Thyroid gland (tissue), 4 donors: ENCODE data around the gene TEX35. TPM values are rescaled to one million over a fixed set of nuclear protein-coding genes. Genes with fewer than 3 reads are reported as not detected.

Experiments
- DNase-seq, 2 donors: peaks; one replicate each; pipeline ENCODE4 v3.0.0-alpha.2; 2019
- H3K27ac ChIP-seq, 3 donors: fragments of 200-600 bp; sonication (generic); 1 replicate in 2 of 3; 2 replicates in 1 of 3; pipeline ENCODE4 v1.5.1; 2016 to 2019; ENCODE audit warnings: mild to moderate bottlenecking in 1 of 3, moderate library complexity in 1 of 3
- H3K27me3 ChIP-seq: fragments of 200-600 bp; sonication (generic); one replicate; pipeline ENCODE4 v1.5.1; 2019
- H3K36me3 ChIP-seq, 2 donors: fragments of 200-600 bp; sonication (generic); one replicate each; pipeline ENCODE4 v1.5.1; 2016 to 2019
- H3K4me1 ChIP-seq, 2 donors: fragments of 200-600 bp; sonication (generic); one replicate each; pipeline ENCODE4 v1.5.1; 2017 to 2019
- H3K4me3 ChIP-seq, 3 donors: fragments of 200-600 bp; sonication (generic); replicated peaks in 1 of 3; 1 replicate in 2 of 3; 2 replicates in 1 of 3; pipeline ENCODE4 v1.5.1; 2016; ENCODE audit warnings: mild to moderate bottlenecking in 1 of 3
- H3K9me3 ChIP-seq: fragments of 200-600 bp; sonication (generic); one replicate; pipeline ENCODE4 v1.5.1; 2017
- POLR2A ChIP-seq, 2 donors: fragments of 450-650 bp; IDR thresholded peaks; one replicate each; pipeline ENCODE4 v1.6.1; 2017; ENCODE audit warnings: antibody characterized with exemption in 2 of 2, mild to moderate bottlenecking in 2 of 2, moderate library complexity in 1 of 2
- WGBS, 2 donors: methylation state at CpG; one replicate each; pipeline ENCODE4 v1.1.5; 2017; 5-methylcytosine and 5-hydroxymethylcytosine counted together
- intact Hi-C: fragments of 100-400 bp; cut with DNase I; formaldehyde crosslinking; loops from one replicate; pipeline ENCODE4 v1.15.1; 2023
- total RNA-seq, 4 donors: library from RNA; depleted of rRNA; stranded (reverse); fragments of >200 nt; gene quantifications; one replicate each; pipeline ENCODE4 v1.2.3, GENCODE V29; 2016
- TF ChIP-seq, protein P1 (sequence below), 6 experiments: fragments of 200-600 bp in 3 of 6; fragments of 450-650 bp in 3 of 6; sonication (generic) in 3 of 6; IDR thresholded peaks; one replicate each; pipeline ENCODE4 v1.5.1; 2016 to 2019; ENCODE audit warnings: antibody characterized with exemption in 6 of 6, mild to moderate bottlenecking in 2 of 6, inconsistent platforms in 1 of 6, moderate library complexity in 1 of 6

The TEX35 gene
- total RNA-seq, 4 donors from 2014 or later = not detected

- Histone ChIP-seq H3K27ac (peak overlapping the region; percentile 33 to 80 (median 79)), H3K4me3 (peak overlapping the region; percentile 33 to 82 (median 60)), H3K9me3 (no peaks in the 10 kb centered on the region), H3K27me3 (no peaks in the 10 kb centered on the region), H3K36me3 (no peaks in the 10 kb centered on the region), H3K4me1 (peaks cover 5 to 14% of the 10 kb centered on the region in 2 donors)
- whole genome bisulfite sequencing, 2 donors = 3 to 6% methylated on average over 31 to 32 of the region's 33 CpGs
- intact Hi-C loops = loop anchor here (2.0 to 5.0 kb wide), 2 partner anchors 211 to 460 kb away; no protein-coding TSS in a partner anchor
- peak; percentile 65 to 67 for DNase-seq
- TF ChIP-seq, protein P1, sequence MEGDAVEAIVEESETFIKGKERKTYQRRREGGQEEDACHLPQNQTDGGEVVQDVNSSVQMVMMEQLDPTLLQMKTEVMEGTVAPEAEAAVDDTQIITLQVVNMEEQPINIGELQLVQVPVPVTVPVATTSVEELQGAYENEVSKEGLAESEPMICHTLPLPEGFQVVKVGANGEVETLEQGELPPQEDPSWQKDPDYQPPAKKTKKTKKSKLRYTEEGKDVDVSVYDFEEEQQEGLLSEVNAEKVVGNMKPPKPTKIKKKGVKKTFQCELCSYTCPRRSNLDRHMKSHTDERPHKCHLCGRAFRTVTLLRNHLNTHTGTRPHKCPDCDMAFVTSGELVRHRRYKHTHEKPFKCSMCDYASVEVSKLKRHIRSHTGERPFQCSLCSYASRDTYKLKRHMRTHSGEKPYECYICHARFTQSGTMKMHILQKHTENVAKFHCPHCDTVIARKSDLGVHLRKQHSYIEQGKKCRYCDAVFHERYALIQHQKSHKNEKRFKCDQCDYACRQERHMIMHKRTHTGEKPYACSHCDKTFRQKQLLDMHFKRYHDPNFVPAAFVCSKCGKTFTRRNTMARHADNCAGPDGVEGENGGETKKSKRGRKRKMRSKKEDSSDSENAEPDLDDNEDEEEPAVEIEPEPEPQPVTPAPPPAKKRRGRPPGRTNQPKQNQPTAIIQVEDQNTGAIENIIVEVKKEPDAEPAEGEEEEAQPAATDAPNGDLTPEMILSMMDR (IDR thresholded peaks at IDR 0.05) = no peak
- TF ChIP-seq POLR2A (IDR thresholded peaks at IDR 0.05) = peak in 1 of 2 donors; percentile 31
Observed at GRCh38 chr1:178541829-178542553, 29.1 kb downstream of the TEX35 start.

GRCh38 chr1:178542554-178543289 lies 29.8 kb downstream of the TEX35 start:
- peak; percentile 87 for DNase-seq
- H3K36me3 ChIP-seq = no peaks in the 10 kb centered on the region
- intact Hi-C loops = loop anchor here (2.0 to 5.0 kb wide), 2 partner anchors 210 to 460 kb away; no protein-coding TSS in a partner anchor
- H3K4me3 ChIP-seq = peak overlapping the region; percentile 33 to 82 (median 60)
- H3K27me3 ChIP-seq = no peaks in the 10 kb centered on the region
- H3K27ac ChIP-seq = peak overlapping the region; percentile 33 to 80 (median 79)
- TF ChIP-seq, protein P1 (IDR thresholded peaks at IDR 0.05) = peak; percentile 88 to 98 (median 96)
- no peak for TF ChIP-seq POLR2A (IDR thresholded peaks at IDR 0.05)
- no peaks in the 10 kb centered on the region for H3K9me3 ChIP-seq
- WGBS, 2 donors = 1% methylated on average over 21 of the region's 66 CpGs; no CpG with 5 or more reads in 1 of the 2 donors
- peaks cover 5 to 14% of the 10 kb centered on the region in 2 donors for H3K4me1 ChIP-seq

- DNase-seq = no peak
- Histone ChIP-seq H3K4me1 (peaks cover 5 to 14% of the 10 kb centered on the region in 2 donors), H3K27ac (peak overlapping the region; percentile 33 to 80 (median 79)), H3K27me3 (no peaks in the 10 kb centered on the region), H3K36me3 (no peaks in the 10 kb centered on the region), H3K9me3 (no peaks in the 10 kb centered on the region), H3K4me3 (peak overlapping the region; percentile 33 to 82 (median 60))
- WGBS, 2 donors = 23 to 36% methylated on average over 7 of the region's 10 CpGs
- intact Hi-C loops = loop anchor here (2.0 to 5.0 kb wide), 2 partner anchors 210 to 459 kb away; no protein-coding TSS in a partner anchor
- TF ChIP-seq, protein P1 (IDR thresholded peaks at IDR 0.05) = no peak
- no peak for TF ChIP-seq POLR2A (IDR thresholded peaks at IDR 0.05)
Observed at GRCh38 chr1:178543290-178543607, 30.3 kb downstream of the TEX35 start.

DNA sequence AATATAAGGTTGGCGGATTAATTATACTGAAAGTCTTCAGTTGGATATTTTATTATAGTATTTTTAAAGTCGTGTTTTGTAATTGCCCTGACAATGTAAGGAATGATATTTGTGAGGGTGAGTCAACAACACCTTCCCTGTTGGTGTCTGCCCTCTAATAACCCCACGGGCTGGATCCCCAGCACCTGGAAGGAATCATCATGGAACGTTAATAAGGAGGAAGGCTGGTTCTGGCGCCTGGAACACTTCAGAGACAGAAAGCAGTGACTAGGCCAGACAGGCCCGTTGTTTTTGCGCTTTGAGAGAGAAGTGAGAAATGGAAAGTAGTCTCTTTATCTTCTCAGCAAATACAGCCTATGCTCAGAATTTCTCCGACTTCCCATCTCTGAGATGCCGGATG lies 31.6 kb downstream of the TEX35 start:
- intact Hi-C loops = loop anchor here (5.0 kb wide), 1 partner anchor 458 kb away; no protein-coding TSS in a partner anchor
- no peak for DNase-seq
- Histone ChIP-seq H3K4me1 (peaks cover 5 to 14% of the 10 kb centered on the region in 2 donors), H3K36me3 (no peaks in the 10 kb centered on the region), H3K27me3 (no peaks in the 10 kb centered on the region), H3K9me3 (no peaks in the 10 kb centered on the region), H3K4me3 (no peak overlapping the region), H3K27ac (no peak overlapping the region)
- TF ChIP-seq POLR2A (IDR thresholded peaks at IDR 0.05) = no peak
- TF ChIP-seq, protein P1 (IDR thresholded peaks at IDR 0.05) = no peak
- 83 to 86% methylated on average over 9 of the region's 9 CpGs for WGBS, 2 donors
